SK-N-SH treated with all-trans-retinoic acid at 6 μM for 48 hours (cell line): ENCODE data around the gene FBXL14.

Source experiments
- ATAC-seq: fragments of 200-7000 bp; cut with Tn5 transposase; 3 replicates; pipeline ENCODE4 v1.9.1; 2020; ENCODE audit warnings: mild to moderate bottlenecking, moderate library complexity
- ARNTL ChIP-seq: fragments of 450-650 bp; formaldehyde crosslinking; IDR thresholded peaks from 2 replicates; pipeline ENCODE4 v1.5.0; 2020; ENCODE audit warnings: low read depth, mild to moderate bottlenecking, moderate library complexity, borderline replicate concordance
- CSDC2 ChIP-seq: fragments of 250-450 bp; sonication (Bioruptor Pico); IDR thresholded peaks from 2 replicates; pipeline ENCODE4 v1.5.0; 2020; ENCODE audit warnings: mild to moderate bottlenecking, moderate library complexity
- ESRRG ChIP-seq: fragments of 250-450 bp; sonication (Bioruptor Pico); IDR thresholded peaks from 2 replicates; pipeline ENCODE4 v1.6.1; 2021; ENCODE audit warnings: mild to moderate bottlenecking
- GLIS3 ChIP-seq: fragments of 250-450 bp; sonication (Bioruptor Pico); IDR thresholded peaks from 2 replicates; pipeline ENCODE4 v1.5.0; 2020; ENCODE audit warnings: mild to moderate bottlenecking, moderate library complexity
- ISL1 ChIP-seq: fragments of 250-450 bp; sonication (Bioruptor Pico); IDR thresholded peaks from 2 replicates; pipeline ENCODE4 v2.1.2; 2022; ENCODE audit warnings: mild to moderate bottlenecking, moderate library complexity
- OSR1 ChIP-seq: fragments of 250-450 bp; sonication (Bioruptor Pico); IDR thresholded peaks from 2 replicates; pipeline ENCODE4 v1.8.0; 2022; ENCODE audit warnings: moderate library complexity, mild to moderate bottlenecking, inconsistent platforms
- PPARA ChIP-seq: fragments of 250-450 bp; sonication (Bioruptor Pico); IDR thresholded peaks from 2 replicates; pipeline ENCODE4 v1.5.0; 2020; ENCODE audit warnings: mild to moderate bottlenecking, borderline replicate concordance
- RARB ChIP-seq: fragments of 250-450 bp; sonication (Bioruptor Pico); IDR thresholded peaks from 2 replicates; pipeline ENCODE4 v1.8.0; 2021; ENCODE audit warnings: mild to moderate bottlenecking, moderate library complexity
- SNAI2 ChIP-seq: fragments of 250-450 bp; sonication (Bioruptor Pico); IDR thresholded peaks from 2 replicates; pipeline ENCODE4 v1.5.0; 2020; ENCODE audit warnings: mild to moderate bottlenecking, moderate library complexity
- TCF4 ChIP-seq: fragments of 250-450 bp; sonication (Bioruptor Pico); IDR thresholded peaks from 2 replicates; pipeline ENCODE4 v1.8.0; 2021; ENCODE audit warnings: mild to moderate bottlenecking, moderate library complexity, borderline replicate concordance
- ZC3H10 ChIP-seq: fragments of 250-450 bp; sonication (Bioruptor Pico); IDR thresholded peaks from 2 replicates; pipeline ENCODE4 v1.5.1; 2021; ENCODE audit warnings: mild to moderate bottlenecking, moderate library complexity
- ZFP3 ChIP-seq: fragments of 250-450 bp; sonication (Bioruptor Pico); IDR thresholded peaks from 2 replicates; pipeline ENCODE4 v1.5.0; 2020; ENCODE audit warnings: mild to moderate bottlenecking, moderate library complexity
- ZFP30 ChIP-seq: fragments of 450-650 bp; formaldehyde crosslinking; IDR thresholded peaks from 2 replicates; pipeline ENCODE4 v1.5.0; 2022; ENCODE audit warnings: mild to moderate bottlenecking, moderate library complexity
- ZNF565 ChIP-seq: fragments of 450-650 bp; formaldehyde crosslinking; conservative IDR thresholded peaks from 2 replicates; pipeline ENCODE4 v1.5.0; 2020; ENCODE audit warnings: low read depth, mild to moderate bottlenecking, moderate library complexity
- ZNF70 ChIP-seq: fragments of 450-650 bp; formaldehyde crosslinking; IDR thresholded peaks from 2 replicates; pipeline ENCODE4 v1.5.0; 2020; ENCODE audit warnings: mild to moderate bottlenecking, moderate library complexity
- ZNF8 ChIP-seq: fragments of 450-650 bp; formaldehyde crosslinking; IDR thresholded peaks from 2 replicates; pipeline ENCODE4 v1.5.0; 2020; ENCODE audit warnings: mild to moderate bottlenecking, moderate library complexity
- TF ChIP-seq, protein P1 (sequence below): fragments of 250-450 bp; sonication (Bioruptor Pico); IDR thresholded peaks from 2 replicates; pipeline ENCODE4 v1.8.0; 2021; ENCODE audit warnings: low read depth, mild to moderate bottlenecking, moderate library complexity, borderline replicate concordance
- TF ChIP-seq, protein P2 (sequence below): fragments of 250-450 bp; sonication (Bioruptor Pico); IDR thresholded peaks from 2 replicates; pipeline ENCODE4 v1.5.0; 2020; ENCODE audit warnings: mild to moderate bottlenecking, moderate library complexity
- TF ChIP-seq, protein P3 (sequence below): fragments of 250-450 bp; sonication (Bioruptor Pico); IDR thresholded peaks from 2 replicates; pipeline ENCODE4 v1.8.0; 2020; ENCODE audit warnings: mild to moderate bottlenecking, moderate library complexity, borderline replicate concordance
- TF ChIP-seq, protein P4 (sequence below): fragments of 250-450 bp; sonication (Bioruptor Pico); IDR thresholded peaks from 2 replicates; pipeline ENCODE4 v1.5.1; 2021; ENCODE audit warnings: mild to moderate bottlenecking, moderate library complexity
- TF ChIP-seq, protein P5 (sequence below): fragments of 250-450 bp; sonication (Bioruptor Pico); IDR thresholded peaks from 2 replicates; pipeline ENCODE4 v1.5.1; 2020; ENCODE audit warnings: low read depth, mild to moderate bottlenecking, moderate library complexity

The FBXL14 gene

DNA sequence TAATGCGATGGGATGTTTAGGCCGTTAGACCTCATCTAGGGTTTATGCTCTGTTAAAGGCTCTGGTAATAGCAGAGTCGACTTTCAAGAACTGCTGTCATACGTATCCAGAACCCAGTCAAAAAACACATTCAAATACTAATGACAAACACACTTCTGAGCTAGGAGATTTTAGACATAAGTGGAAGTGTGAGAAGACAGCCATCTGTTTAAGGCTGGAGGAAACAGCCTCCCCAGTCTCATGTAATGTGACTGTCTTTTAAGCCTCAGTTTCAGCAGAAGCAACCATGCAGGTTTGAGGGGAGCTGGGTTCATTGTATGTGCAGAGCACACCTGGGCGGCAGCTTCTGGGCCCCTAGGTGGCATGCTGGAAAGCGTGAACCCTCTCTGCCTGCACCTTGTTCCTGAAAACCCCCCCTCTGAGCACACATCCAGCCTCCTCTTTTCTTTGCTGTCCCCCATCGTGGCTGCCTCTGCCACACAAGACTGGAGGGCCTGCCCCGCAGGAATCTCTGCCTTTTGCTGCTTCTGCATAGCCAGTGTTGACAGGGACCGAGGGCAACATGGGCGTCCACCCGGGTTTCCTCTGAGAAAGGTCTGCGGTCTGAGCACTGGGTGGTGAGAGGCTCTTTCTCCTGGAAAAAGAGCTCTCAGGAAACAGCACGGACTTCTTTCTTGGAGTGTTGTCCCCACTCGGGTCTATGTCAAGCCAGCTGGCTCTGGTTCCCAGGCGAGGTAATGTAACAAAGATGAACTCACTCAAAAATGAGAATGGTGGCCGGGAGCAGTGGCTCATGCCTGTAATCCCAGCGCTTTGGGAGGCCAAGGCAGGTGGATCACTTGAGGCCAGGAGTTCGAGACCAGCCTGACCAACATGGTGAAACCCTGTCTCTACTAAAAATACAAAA is 46.2 kb upstream of the FBXL14 start:
- TF ChIP-seq ZNF70 (CRISPR knock-in tag) (no peak), ESRRG (no peak), ISL1 (CRISPR knock-in tag) (no peak), ARNTL (CRISPR knock-in tag) (no peak), ZNF8 (CRISPR knock-in tag) (no peak), OSR1 (no peak), ZNF565 (CRISPR knock-in tag) (no peak), TCF4 (CRISPR knock-in tag) (no peak), ZFP3 (CRISPR knock-in tag) (no peak), PPARA (CRISPR knock-in tag) (no peak), SNAI2 (CRISPR knock-in tag) (no peak), ZFP30 (no peak), GLIS3 (CRISPR knock-in tag) (no peak), ZC3H10 (CRISPR knock-in tag) (no peak), RARB (CRISPR knock-in tag) (no peak)
- TF ChIP-seq, protein P1, sequence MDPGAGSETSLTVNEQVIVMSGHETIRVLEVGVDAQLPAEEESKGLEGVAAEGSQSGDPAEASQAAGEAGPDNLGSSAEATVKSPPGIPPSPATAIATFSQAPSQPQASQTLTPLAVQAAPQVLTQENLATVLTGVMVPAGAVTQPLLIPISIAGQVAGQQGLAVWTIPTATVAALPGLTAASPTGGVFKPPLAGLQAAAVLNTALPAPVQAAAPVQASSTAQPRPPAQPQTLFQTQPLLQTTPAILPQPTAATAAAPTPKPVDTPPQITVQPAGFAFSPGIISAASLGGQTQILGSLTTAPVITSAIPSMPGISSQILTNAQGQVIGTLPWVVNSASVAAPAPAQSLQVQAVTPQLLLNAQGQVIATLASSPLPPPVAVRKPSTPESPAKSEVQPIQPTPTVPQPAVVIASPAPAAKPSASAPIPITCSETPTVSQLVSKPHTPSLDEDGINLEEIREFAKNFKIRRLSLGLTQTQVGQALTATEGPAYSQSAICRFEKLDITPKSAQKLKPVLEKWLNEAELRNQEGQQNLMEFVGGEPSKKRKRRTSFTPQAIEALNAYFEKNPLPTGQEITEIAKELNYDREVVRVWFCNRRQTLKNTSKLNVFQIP: no peak
- TF ChIP-seq, protein P2, sequence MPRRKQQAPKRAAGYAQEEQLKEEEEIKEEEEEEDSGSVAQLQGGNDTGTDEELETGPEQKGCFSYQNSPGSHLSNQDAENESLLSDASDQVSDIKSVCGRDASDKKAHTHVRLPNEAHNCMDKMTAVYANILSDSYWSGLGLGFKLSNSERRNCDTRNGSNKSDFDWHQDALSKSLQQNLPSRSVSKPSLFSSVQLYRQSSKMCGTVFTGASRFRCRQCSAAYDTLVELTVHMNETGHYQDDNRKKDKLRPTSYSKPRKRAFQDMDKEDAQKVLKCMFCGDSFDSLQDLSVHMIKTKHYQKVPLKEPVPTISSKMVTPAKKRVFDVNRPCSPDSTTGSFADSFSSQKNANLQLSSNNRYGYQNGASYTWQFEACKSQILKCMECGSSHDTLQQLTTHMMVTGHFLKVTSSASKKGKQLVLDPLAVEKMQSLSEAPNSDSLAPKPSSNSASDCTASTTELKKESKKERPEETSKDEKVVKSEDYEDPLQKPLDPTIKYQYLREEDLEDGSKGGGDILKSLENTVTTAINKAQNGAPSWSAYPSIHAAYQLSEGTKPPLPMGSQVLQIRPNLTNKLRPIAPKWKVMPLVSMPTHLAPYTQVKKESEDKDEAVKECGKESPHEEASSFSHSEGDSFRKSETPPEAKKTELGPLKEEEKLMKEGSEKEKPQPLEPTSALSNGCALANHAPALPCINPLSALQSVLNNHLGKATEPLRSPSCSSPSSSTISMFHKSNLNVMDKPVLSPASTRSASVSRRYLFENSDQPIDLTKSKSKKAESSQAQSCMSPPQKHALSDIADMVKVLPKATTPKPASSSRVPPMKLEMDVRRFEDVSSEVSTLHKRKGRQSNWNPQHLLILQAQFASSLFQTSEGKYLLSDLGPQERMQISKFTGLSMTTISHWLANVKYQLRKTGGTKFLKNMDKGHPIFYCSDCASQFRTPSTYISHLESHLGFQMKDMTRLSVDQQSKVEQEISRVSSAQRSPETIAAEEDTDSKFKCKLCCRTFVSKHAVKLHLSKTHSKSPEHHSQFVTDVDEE (CRISPR knock-in tag): no peak
- TF ChIP-seq, protein P3, sequence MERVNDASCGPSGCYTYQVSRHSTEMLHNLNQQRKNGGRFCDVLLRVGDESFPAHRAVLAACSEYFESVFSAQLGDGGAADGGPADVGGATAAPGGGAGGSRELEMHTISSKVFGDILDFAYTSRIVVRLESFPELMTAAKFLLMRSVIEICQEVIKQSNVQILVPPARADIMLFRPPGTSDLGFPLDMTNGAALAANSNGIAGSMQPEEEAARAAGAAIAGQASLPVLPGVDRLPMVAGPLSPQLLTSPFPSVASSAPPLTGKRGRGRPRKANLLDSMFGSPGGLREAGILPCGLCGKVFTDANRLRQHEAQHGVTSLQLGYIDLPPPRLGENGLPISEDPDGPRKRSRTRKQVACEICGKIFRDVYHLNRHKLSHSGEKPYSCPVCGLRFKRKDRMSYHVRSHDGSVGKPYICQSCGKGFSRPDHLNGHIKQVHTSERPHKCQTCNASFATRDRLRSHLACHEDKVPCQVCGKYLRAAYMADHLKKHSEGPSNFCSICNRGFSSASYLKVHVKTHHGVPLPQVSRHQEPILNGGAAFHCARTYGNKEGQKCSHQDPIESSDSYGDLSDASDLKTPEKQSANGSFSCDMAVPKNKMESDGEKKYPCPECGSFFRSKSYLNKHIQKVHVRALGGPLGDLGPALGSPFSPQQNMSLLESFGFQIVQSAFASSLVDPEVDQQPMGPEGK (CRISPR knock-in tag): no peak
- TF ChIP-seq, protein P4, sequence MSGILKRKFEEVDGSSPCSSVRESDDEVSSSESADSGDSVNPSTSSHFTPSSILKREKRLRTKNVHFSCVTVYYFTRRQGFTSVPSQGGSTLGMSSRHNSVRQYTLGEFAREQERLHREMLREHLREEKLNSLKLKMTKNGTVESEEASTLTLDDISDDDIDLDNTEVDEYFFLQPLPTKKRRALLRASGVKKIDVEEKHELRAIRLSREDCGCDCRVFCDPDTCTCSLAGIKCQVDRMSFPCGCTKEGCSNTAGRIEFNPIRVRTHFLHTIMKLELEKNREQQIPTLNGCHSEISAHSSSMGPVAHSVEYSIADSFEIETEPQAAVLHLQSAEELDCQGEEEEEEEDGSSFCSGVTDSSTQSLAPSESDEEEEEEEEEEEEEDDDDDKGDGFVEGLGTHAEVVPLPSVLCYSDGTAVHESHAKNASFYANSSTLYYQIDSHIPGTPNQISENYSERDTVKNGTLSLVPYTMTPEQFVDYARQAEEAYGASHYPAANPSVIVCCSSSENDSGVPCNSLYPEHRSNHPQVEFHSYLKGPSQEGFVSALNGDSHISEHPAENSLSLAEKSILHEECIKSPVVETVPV (CRISPR knock-in tag): no peak

DNA sequence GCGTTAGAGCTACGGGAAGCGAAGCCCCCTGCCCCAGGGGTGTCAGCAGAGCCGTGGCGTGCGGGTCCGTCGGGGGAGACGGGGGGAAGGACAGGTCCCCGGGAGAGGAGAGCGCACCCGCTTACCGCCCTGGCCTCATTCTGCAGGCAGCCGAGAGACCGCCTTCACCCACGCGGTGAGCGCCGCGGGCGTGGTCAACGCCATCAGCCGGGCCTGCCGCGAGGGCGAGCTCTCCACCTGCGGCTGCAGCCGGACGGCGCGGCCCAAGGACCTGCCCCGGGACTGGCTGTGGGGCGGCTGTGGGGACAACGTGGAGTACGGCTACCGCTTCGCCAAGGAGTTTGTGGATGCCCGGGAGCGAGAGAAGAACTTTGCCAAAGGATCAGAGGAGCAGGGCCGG is 45.2 kb upstream of the FBXL14 start:
- no peak for ATAC-seq
- TF ChIP-seq ISL1 (CRISPR knock-in tag) (no peak), OSR1 (no peak), ARNTL (CRISPR knock-in tag) (no peak), ZNF565 (CRISPR knock-in tag) (no peak), ESRRG (no peak), SNAI2 (CRISPR knock-in tag) (no peak), ZC3H10 (CRISPR knock-in tag) (no peak), ZNF8 (CRISPR knock-in tag) (no peak), CSDC2 (no peak)
- TF ChIP-seq, protein P2 (CRISPR knock-in tag): no peak
- TF ChIP-seq, protein P5, sequence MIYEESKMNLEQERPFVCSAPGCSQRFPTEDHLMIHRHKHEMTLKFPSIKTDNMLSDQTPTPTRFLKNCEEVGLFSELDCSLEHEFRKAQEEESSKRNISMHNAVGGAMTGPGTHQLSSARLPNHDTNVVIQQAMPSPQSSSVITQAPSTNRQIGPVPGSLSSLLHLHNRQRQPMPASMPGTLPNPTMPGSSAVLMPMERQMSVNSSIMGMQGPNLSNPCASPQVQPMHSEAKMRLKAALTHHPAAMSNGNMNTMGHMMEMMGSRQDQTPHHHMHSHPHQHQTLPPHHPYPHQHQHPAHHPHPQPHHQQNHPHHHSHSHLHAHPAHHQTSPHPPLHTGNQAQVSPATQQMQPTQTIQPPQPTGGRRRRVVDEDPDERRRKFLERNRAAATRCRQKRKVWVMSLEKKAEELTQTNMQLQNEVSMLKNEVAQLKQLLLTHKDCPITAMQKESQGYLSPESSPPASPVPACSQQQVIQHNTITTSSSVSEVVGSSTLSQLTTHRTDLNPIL: no peak
- TF ChIP-seq, protein P4 (CRISPR knock-in tag): no peak
- TF ChIP-seq, protein P1: no peak

More for the DNA sequence above, 46.2 kb upstream of the FBXL14 start:
- ATAC-seq: no peak
